GM04503 (cell line): ENCODE measurements around the gene ATP1B3.
A peak's percentile ranks its signal among the peaks of the same experiment; 100 is the strongest.
"Not testable (repeated sequence)": the region's sequence is repeated elsewhere in the genome, so short reads cannot be mapped to it uniquely, and the experiment has no call there.

Experiments
- DNase-seq: peaks from one replicate; pipeline ENCODE4 v3.0.0-alpha.2; 2012; ENCODE audit warnings: low read depth

Gene ATP1B3

DNA sequence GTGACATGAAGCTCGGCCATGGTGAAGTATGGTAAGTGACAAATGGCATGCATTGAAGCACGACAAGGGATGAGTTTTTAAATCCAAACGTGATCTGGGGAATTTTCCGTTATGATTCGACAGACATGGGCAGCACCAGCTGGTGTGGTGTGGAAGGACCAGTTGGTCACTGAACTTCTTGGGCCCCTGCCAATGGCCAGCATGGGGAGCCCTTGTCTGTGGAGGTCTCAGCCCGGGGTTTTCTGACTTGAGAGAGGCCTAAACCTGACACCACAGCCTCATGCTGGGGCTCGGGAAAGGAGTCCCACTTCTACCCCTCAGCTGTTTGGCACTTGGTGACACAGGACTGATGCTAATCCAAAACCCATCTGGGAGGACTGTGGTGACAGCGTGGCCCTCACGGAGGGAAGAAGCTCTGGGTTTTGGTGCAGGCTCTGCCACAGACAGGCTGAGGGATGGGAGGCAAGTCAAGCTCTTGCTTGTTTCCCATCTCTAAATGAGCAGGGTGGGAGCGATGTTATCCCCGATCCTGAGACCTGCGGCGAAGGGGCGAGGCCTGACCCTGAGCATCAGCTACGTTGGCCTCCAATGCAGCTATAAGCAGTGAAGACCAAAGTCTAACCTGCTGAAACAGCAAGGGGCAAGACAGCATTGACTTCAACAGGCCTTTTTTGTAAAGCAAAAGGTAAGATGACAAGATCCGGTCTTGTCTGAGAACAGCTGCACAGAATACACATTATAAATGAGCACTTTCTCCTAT, 69.5 kb downstream of the ATP1B3 start:
- DNase-seq, result no peak

DNA sequence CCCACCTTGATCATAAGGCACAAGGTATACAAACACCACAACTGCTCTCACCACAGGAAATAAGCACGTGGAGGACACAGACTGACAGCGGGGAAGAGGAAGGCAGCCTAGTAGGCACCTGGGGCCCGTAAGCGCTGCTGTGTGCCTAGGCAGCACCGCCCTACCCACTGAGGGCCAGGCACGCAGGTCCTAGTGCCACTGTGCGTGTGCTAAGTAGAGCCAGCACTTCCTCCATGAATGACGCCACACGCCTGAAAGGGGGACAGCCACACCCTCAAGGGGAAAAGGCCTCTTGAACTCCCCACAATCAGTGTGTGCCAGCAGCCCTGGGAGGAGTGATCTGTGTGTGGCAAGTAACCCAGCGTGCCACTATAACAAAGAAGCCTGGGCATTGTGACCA, 73.0 kb downstream of the ATP1B3 start:
- DNase-seq, result no peak

DNA sequence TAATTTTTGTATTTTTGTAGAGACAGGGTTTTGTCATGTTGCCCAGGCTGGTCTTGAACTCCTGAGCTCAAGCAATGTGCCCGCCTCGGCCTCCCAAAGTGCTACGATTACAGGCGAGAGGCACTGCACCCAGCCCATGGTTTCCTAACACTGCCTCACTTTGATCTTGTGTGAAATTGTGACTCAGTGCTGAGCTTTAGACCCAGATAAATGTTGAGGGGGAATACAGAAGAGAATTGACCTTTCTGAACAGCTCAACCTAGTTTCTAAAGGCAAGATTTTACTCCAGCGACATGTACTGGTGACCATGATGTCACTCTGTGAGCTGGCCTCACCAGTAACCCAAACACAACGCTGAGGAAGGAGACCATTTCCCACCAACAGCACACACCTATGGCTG, 73.5 kb downstream of the ATP1B3 start:
- DNase-seq, result no peak

DNA sequence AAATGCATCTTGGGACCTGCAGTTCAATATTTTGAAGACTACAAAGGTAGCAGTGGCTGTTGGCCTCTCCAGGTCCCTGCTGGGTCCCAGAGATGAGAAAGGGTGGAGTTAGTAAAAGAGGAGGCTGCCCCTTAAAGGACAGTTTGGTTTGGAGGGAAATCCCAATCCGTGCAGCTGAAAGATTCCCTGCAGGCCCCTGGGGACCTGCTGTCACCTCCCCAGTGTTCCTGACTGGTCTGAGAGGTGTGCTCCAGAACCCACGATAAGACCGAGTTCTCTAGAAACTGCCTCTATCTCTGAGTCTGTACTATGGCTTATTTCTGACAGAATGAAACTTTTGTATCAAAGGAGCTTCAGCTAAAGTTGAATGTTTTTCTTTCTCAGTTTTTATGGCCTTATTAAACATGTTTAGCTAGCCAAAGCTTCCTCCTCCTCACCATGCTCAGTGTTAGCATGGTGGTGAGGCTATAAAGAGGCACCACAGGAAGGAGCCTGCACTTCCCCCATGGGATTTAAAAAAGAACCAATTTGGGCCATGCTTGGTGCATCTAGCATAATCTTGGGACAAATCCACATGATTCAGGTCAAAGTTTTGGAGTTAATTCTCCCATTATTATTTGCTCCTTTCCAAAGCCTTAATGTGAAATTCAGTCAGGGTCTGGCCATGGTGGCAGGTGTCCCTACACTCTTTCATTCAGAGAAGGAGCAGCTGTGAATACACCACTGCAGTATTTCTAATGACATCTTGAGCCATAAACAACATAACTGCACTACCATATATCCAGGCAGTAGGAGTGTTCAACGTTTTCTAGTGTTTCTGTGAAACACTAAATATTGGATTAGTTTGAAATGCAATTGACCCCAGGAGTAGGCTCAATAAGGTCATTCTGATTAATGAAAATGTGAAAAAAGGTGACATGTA, 74.4 kb downstream of the ATP1B3 start:
- no peak for DNase-seq

DNA sequence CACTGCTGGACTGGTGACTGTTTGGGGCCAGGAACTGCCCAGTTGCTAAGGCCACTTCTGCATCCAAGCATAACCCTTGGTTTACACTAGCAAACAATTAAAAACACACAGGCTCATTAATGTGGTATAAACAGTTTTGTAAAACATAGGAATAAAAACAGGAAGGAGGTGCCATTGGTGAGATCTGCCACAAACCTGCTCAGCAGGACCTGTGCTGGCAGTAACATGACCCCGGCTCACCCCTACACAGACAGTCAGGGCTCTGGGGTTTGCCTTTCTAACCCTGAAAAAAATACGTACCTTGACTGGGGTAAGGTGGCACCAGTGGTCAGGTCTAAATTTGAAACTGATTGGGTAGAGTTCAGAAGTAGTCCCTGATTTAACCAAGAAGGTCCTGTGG, 76.2 kb downstream of the ATP1B3 start:
- no peak for DNase-seq

DNA sequence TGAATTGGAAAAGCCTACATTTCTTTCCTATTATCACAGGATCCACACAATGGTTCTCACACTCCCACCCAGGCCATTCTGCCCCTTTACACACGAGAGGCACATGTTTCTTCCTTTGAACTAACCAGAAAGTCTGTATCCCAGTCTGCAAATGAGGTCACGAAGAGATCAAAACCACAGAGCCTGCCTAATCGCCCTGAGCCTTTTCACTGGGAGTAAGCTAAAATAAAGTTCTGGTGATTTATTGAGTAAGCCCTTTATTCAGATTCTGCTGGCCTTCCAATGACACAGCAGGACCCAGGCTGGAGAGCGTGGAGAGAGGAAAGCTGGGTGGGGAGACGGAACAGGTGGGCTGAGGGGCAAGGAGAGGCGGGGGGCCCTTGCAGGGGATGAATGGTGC, 78.7 kb downstream of the ATP1B3 start:
- DNase-seq, result peak; percentile 32

DNA sequence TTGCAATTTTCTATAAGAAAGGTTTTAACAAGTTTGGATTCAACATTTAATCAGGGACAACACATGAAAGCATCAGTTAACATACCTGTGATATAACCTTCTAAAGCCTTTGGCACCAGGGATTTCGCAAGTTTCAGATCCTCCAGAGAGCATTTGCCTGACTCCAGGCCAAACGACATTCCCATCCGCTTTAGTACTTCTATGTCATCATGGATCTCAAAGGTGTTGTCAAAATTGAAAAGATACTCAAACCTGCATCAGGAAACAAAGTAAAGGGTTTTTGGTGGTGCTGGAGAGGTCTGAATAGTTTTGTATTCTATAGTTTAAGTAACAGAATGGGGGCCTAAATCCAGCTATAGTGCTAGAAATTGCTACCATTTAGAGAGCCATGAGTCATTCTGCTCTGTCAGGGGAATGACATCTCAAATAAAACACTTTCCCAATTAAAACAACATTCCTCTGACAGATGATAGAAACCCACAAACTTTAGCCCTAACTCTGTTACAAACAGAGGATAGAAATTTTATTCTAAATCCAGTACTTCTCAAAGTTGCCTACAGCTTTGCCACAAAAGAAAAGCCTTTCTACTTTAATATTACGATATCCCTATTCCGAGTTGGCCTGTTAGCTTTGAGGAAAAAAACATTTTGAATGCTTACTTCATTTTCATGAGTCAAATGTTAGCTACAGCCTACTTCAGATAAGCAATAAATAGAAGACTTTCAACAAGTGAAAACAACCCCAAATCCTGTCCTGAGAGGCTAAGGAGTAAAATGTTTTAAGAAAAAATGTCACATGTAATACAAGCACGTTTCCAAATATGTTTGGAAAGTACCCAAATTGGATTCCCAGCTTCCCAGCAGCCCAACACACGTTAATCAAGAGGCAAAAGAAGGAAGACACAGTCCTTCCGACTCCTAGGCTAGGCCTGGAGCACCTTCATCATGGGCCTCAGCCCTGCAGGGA, 83.4 kb downstream of the ATP1B3 start:
- DNase-seq, result peak; percentile 34

DNA sequence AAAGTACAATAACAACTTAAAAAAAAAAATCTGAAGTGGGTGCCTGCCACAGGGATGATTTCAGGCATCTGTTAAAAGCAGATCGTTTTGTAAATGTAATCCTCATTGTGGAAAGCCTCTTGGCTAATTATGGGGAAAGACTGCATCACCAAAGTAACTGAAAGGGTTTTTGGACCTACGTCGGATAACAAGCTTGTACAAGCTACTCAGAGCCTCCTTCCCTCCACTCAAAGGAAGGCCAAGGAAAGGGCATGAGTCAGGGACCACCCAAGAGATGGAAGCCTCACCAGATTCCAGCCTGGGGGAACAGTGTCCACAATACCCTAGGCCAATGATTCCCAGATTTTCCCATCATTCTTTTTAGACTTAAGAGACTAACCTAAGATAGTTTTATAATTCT, 84.3 kb downstream of the ATP1B3 start:
- peak; percentile 21 for DNase-seq

DNA sequence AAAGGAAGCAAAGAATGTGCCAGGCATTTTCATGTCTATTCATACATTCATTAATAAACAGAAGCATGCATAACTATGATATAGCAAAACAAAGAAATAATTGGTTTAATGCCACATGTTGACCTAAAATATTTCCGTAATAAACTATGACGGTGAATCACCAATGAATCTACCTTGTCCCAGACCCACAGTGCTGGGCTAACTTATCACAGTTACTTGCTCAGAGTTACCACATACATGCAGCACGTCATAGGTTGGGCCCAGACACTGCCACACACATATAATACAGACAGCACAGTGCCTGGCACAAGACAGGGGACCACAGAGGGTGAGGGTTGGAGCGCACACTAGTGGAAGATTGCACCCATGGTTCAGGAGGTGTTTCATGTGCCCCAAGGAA, 86.9 kb downstream of the ATP1B3 start:
- DNase-seq, result no peak

DNA sequence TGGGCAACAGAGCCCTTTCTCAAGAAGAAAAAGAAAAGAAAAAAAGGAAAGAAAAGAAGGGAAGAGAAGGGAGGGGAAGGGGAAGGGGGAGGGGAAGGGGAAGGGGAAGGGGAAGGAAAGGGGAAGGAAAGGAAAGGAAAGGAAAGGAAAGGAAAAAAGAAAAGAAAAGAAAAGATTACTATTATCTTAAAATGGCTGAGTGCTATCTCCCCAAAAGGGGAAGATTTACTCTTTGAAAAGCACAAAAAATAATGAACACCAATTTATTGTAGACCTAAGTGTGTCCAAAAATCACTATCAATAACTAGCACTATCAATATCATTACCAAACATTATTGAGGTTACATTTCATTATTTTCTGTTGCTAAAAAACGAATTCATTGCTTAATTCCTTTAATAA, 89.0 kb downstream of the ATP1B3 start:
- DNase-seq, result no peak

DNA sequence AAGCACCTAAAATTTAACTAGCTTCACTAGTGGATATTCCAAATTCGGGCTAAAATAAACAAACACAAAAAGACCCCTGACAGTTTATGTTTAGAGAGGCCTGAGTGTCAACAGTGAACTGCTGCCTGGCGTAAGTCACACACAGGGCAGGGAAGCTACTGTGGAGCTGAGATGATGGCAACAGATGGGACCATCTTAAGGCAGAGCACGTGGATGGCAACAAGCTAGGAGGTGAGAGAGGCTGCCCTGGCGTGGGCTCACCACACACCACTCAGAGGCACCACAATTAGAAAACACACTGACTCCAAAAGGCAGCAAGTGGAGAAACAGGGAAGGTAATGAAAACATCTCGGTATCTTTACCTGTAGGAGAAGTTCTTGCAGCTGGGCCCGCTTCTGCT, 93.3 kb downstream of the ATP1B3 start:
- no peak for DNase-seq

DNA sequence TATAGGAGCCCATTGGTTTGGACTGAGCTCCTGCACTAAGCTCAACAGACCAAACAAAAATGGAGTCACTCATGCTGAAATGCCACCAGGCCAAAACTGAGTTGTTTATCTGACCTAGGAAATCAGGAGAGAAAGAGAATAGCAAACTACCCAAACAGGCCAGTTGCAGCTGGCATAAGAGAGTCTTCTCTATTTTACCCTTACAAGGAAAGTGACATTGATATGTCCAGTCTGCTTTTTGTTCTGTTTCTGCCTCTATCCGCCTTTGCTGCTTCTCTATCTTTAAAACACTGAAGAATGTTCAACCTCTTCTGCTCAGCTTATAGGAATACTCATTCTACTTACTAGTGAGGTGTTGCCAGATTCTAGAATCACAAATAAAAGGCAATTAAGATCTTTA, 95.1 kb downstream of the ATP1B3 start:
- no peak for DNase-seq

DNA sequence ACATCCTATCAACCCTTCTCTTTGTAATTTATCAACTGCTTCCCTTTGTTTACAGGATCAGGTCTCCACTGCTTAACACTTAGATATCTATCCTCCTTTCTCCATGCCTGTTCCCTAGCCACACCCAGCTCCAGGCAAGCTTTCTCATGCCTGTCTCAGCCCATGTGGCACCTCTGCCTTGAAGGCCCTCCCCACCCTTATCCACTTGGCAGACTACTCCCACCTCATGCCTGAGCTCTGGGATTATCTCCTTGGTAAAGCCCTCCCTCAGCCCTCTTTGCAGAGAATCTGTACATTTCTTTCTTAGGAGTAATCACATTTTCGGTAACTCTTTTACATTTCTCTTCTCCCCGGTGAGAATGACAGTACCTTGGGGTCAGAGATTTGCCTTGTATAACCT, 96.0 kb downstream of the ATP1B3 start:
- no peak for DNase-seq

DNA sequence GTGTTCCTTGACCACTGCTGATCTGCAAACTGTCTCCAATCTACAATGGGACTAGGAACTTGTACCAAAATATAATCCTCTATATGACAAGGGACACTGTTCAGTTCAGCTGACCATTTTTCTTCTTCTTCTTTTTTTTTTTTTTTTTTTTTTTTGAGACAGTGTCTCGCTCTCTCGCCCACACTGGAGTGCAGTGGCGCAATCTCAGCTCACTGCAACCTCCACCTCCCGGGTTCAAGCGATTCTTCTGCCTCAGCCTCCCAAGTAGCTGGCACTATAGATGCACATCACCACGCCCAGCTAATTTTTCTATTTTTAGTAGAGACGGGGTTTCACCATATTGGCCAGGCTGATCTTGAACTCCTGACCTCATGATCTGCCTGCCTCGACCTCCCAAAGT, 98.3 kb downstream of the ATP1B3 start:
- DNase-seq, result not testable (repeated sequence)
